Neural progenitor cell (in vitro differentiated cells): ENCODE results near the gene RPL37. TPM values are rescaled to one million over a fixed set of nuclear protein-coding genes. Genes with fewer than 3 reads are reported as not detected.
A peak's percentile ranks its signal among the peaks of the same experiment; 100 is the strongest.
"Not testable (repeated sequence)": the region's sequence is repeated elsewhere in the genome, so short reads cannot be mapped to it uniquely, and the experiment has no call there.

ENCODE experiments used
- DNase-seq: peaks from one replicate; pipeline ENCODE4 v3.0.0-alpha.2; 2016; ENCODE audit warnings: low spot score
- H2AFZ ChIP-seq: fragments of 200-600 bp; sonication (generic); replicated peaks from 2 replicates; pipeline ENCODE4 v1.6.1; 2016; ENCODE audit warnings: antibody characterized with exemption
- H3F3A ChIP-seq: fragments of 200-600 bp; sonication (generic); 2 replicates; pipeline ENCODE4 v1.6.1; 2016; ENCODE audit warnings: antibody characterized with exemption, low read depth
- H3K27ac ChIP-seq: fragments of 200-600 bp; sonication (generic); 2 replicates; pipeline ENCODE4 v1.5.1; 2016; ENCODE audit warnings: mild to moderate bottlenecking
- H3K27me3 ChIP-seq: fragments of 200-600 bp; sonication (generic); 2 replicates; pipeline ENCODE4 v1.6.1; 2016; ENCODE audit warnings: mild to moderate bottlenecking, moderate library complexity
- H3K36me3 ChIP-seq: fragments of 200-600 bp; sonication (generic); 2 replicates; pipeline ENCODE4 v1.5.1; 2016
- H3K4me1 ChIP-seq: fragments of 200-600 bp; sonication (generic); 2 replicates; pipeline ENCODE4 v1.6.1; 2016; ENCODE audit warnings: mixed run types
- H3K4me2 ChIP-seq: fragments of 200-600 bp; sonication (generic); 2 replicates; pipeline ENCODE4 v1.6.1; 2016
- H3K4me3 ChIP-seq: fragments of 200-600 bp; sonication (generic); 2 replicates; pipeline ENCODE4 v1.5.1; 2016
- H3K79me2 ChIP-seq: fragments of 200-600 bp; sonication (generic); 2 replicates; pipeline ENCODE4 v1.6.1; 2016; ENCODE audit warnings: low read depth
- H3K9ac ChIP-seq: fragments of 200-600 bp; sonication (generic); 2 replicates; pipeline ENCODE4 v1.6.1; 2016
- H3K9me3 ChIP-seq: fragments of 200-600 bp; sonication (generic); 2 replicates; pipeline ENCODE4 v1.5.1; 2016; ENCODE audit warnings: low read depth
- H4K20me1 ChIP-seq: fragments of 200-600 bp; sonication (generic); 2 replicates; pipeline ENCODE4 v1.6.1; 2016; ENCODE audit warnings: low read depth
- H3K27ac Mint-ChIP-seq: 3 replicates; pipeline ENCODE4 v1.8.0; 2021; ENCODE audit warnings: mixed read lengths
- H3K27me3 Mint-ChIP-seq: 2 replicates; pipeline ENCODE4 v1.8.0; 2022; ENCODE audit warnings: low read depth, mild to moderate bottlenecking, inconsistent platforms, moderate library complexity, mixed read lengths; ENCODE audit not compliant: insufficient read depth
- H3K36me3 Mint-ChIP-seq: 3 replicates; pipeline ENCODE4 v1.8.0; 2021; ENCODE audit warnings: mixed read lengths
- H3K4me1 Mint-ChIP-seq: 3 replicates; pipeline ENCODE4 v1.8.0; 2021; ENCODE audit warnings: mixed read lengths
- H3K4me3 Mint-ChIP-seq: 3 replicates; pipeline ENCODE4 v1.8.0; 2021; ENCODE audit warnings: mild to moderate bottlenecking, moderate library complexity, mixed read lengths
- H3K9me3 Mint-ChIP-seq: 3 replicates; pipeline ENCODE4 v1.8.0; 2020; ENCODE audit warnings: mixed read lengths
- EZH2 ChIP-seq: fragments of 200-600 bp; sonication (generic); IDR thresholded peaks from 2 replicates; pipeline ENCODE4 v1.6.1; 2017; ENCODE audit warnings: antibody characterized with exemption, mild to moderate bottlenecking, moderate library complexity
- EZH2phosphoT487 ChIP-seq: fragments of 200-600 bp; sonication (generic); IDR thresholded peaks from 2 replicates; pipeline ENCODE4 v1.6.1; 2017; ENCODE audit warnings: antibody characterized with exemption
- total RNA-seq: library from RNA; depleted of rRNA; stranded (reverse); fragments of >200 nt; gene quantifications from 2 replicates; pipeline ENCODE4 v1.2.3, GENCODE V29; 2015; ENCODE audit warnings: low replicate concordance
- TF ChIP-seq, protein P1 (sequence below): fragments of 200-600 bp; sonication (generic); IDR thresholded peaks from 2 replicates; pipeline ENCODE4 v1.5.1; 2017; ENCODE audit warnings: antibody characterized with exemption, mild to moderate bottlenecking

The RPL37 gene
- total RNA-seq, 1 donor from 2014 or later, result 235 TPM

DNA sequence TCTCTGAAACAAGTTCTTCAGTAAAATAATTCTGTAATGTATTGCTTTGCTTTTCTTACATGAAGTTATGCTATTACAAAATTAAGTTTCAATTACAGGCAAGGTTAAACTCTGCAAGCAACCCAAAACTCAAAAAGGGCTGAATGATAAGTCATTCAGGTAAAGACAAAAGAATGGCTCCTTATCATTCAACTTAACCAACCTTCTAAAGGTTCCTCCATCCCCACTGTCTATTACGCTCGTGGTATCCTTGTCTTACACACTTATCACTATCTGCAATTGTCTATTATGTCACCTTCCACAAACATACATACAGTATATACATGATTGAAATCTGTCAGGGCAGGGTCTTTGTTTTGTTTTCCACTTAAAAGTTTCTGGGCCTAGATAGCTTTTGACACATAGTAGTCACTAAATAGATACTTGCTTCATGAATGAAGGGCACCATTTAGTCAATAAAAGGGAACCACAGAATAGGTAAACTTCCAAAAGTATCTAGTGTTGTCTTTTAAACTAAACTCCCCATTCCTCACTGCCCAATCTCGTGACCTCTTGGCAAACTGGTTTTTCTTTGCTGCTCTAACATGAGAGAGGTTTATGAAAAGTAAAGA lies 6.9 kb downstream of the RPL37 start:
- Mint-ChIP-seq H3K4me1 (peaks cover 14% of the 10 kb centered on the region), H3K27ac (no peak overlapping the region), H3K36me3 (peaks cover 60% of the 10 kb centered on the region), H3K27me3 (no peaks in the 10 kb centered on the region), H3K4me3 (no peak overlapping the region), H3K9me3 (no peaks in the 10 kb centered on the region)
- Histone ChIP-seq H3K4me3 (no peak overlapping the region), H3K27me3 (no peaks in the 10 kb centered on the region), H3K79me2 (peaks cover 54% of the 10 kb centered on the region), H3K4me2 (peak overlapping the region; percentile 12), H3F3A (peaks cover 96% of the 10 kb centered on the region), H3K9ac (no peak overlapping the region), H4K20me1 (peaks cover 85% of the 10 kb centered on the region), H3K4me1 (peaks cover 8% of the 10 kb centered on the region), H3K9me3 (no peaks in the 10 kb centered on the region), H3K36me3 (peaks cover 47% of the 10 kb centered on the region), H2AFZ (no peak overlapping the region), H3K27ac (peak overlapping the region; percentile 25)
- no peak for DNase-seq
- TF ChIP-seq EZH2phosphoT487 (no peak), EZH2 (no peak)
- TF ChIP-seq, protein P1, sequence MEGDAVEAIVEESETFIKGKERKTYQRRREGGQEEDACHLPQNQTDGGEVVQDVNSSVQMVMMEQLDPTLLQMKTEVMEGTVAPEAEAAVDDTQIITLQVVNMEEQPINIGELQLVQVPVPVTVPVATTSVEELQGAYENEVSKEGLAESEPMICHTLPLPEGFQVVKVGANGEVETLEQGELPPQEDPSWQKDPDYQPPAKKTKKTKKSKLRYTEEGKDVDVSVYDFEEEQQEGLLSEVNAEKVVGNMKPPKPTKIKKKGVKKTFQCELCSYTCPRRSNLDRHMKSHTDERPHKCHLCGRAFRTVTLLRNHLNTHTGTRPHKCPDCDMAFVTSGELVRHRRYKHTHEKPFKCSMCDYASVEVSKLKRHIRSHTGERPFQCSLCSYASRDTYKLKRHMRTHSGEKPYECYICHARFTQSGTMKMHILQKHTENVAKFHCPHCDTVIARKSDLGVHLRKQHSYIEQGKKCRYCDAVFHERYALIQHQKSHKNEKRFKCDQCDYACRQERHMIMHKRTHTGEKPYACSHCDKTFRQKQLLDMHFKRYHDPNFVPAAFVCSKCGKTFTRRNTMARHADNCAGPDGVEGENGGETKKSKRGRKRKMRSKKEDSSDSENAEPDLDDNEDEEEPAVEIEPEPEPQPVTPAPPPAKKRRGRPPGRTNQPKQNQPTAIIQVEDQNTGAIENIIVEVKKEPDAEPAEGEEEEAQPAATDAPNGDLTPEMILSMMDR, result no peak

DNA sequence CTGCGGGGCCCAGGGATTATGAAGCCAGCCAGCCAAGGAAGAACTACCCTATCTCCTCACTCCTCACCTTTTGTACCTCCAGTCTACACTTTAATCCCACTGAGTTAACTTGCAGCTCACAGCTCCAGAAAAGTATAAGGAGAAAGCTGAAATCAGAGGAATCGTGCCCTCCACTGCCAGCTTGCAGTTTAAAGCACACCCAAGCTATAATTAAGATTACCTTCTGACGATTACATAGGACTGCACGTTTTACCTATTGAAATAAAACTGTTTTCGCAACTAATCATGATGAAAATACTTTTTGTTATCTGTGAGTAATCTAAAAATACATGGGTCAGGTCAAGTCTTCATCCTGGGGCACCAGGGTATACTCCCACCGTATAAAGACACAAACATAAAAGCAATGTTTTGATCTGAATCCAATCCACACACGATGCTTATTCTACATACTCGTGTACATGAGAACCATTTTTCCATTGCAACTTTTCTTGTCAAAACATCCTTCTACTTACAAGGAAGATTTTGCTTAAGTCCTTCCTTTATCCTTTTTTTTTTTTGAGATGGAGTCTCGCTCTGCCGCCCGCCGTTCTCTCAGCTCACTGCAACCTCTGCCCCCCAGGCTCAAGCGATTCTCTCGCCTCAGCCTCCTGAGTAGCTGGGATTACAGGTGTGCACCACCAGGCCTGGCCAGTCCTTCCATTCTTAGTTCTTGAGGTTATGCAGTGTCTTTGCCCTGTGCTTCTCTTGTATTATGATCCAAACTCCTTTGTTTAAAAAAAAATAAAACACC lies 7.6 kb downstream of the RPL37 start:
- Mint-ChIP-seq H3K27ac (no peak overlapping the region), H3K4me3 (no peak overlapping the region), H3K27me3 (peaks cover 2% of the 10 kb centered on the region), H3K9me3 (no peaks in the 10 kb centered on the region), H3K36me3 (peaks cover 55% of the 10 kb centered on the region), H3K4me1 (peaks cover 8% of the 10 kb centered on the region)
- H4K20me1 ChIP-seq, result peaks cover 78% of the 10 kb centered on the region
- H3K9me3 ChIP-seq, result no peaks in the 10 kb centered on the region
- H3K36me3 ChIP-seq, result peaks cover 39% of the 10 kb centered on the region
- H3K4me3 ChIP-seq, result no peak overlapping the region
- H3K27me3 ChIP-seq, result no peaks in the 10 kb centered on the region
- H2AFZ ChIP-seq, result no peak overlapping the region
- H3K4me2 ChIP-seq, result no peak overlapping the region
- TF ChIP-seq, protein P1, result no peak
- no peak for TF ChIP-seq EZH2
- no peak for TF ChIP-seq EZH2phosphoT487
- H3K9ac ChIP-seq, result no peak overlapping the region
- H3K4me1 ChIP-seq, result peaks cover 1% of the 10 kb centered on the region
- no peak for DNase-seq
- H3K79me2 ChIP-seq, result peaks cover 47% of the 10 kb centered on the region
- H3F3A ChIP-seq, result peaks cover 89% of the 10 kb centered on the region
- H3K27ac ChIP-seq, result peak overlapping the region; percentile 25

- H3K36me3 ChIP-seq, result peaks cover 32% of the 10 kb centered on the region
These were observed 8.4 kb downstream of the RPL37 start for GRCh38 chr5:40826489-40827187.

DNA sequence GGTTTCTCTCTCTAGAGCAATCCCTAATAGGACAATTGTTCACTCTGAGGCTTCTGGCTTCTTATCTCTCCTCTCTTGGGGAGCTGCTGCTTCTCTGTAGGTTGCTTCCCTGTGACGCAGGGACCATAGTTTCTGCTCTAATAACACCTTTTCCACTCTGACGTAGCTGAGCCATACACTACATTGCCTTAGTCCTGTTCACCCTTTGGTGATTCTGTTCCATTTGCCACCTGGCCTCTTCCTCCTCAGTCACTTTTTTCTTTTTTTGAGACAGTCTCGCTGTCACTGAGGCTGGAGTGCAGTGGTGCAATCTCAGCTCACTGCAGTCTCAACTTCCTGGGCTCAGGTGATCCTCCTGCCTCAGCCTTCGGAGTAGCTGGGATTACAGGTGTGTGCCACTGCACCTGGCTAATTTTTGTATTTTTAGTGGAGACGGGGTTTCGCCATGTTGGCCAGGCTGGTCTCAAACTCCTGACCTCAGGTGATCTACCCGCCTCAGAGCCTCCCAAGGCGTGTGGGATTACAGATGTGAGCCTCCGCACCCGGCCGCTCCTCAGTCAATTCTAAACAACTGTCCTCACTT lies 9.5 kb downstream of the RPL37 start:
- H3K27ac ChIP-seq, result peak overlapping the region; percentile 37

More at GRCh38 chr5:40826489-40827187, 8.4 kb downstream of the RPL37 start:
- Histone ChIP-seq H3F3A (peaks cover 82% of the 10 kb centered on the region), H2AFZ (no peak overlapping the region), H3K9ac (no peak overlapping the region), H3K79me2 (peaks cover 40% of the 10 kb centered on the region), H3K9me3 (no peaks in the 10 kb centered on the region), H3K27me3 (no peaks in the 10 kb centered on the region), H3K4me2 (no peak overlapping the region), H3K4me1 (no peaks in the 10 kb centered on the region), H3K27ac (peak overlapping the region; percentile 25), H3K4me3 (no peak overlapping the region), H4K20me1 (peaks cover 70% of the 10 kb centered on the region)
- peaks cover 3% of the 10 kb centered on the region for H3K4me1 Mint-ChIP-seq
- H3K4me3 Mint-ChIP-seq, result no peak overlapping the region
- DNase-seq, result no peak
- H3K9me3 Mint-ChIP-seq, result no peaks in the 10 kb centered on the region
- peaks cover 51% of the 10 kb centered on the region for H3K36me3 Mint-ChIP-seq
- TF ChIP-seq, protein P1, result no peak
- TF ChIP-seq EZH2 (no peak), EZH2phosphoT487 (no peak)
- no peak overlapping the region for H3K27ac Mint-ChIP-seq
- peaks cover 2% of the 10 kb centered on the region for H3K27me3 Mint-ChIP-seq

More for the DNA sequence above, 9.5 kb downstream of the RPL37 start:
- H3K36me3 Mint-ChIP-seq, result peaks cover 52% of the 10 kb centered on the region
- H3K36me3 ChIP-seq, result peaks cover 24% of the 10 kb centered on the region
- H4K20me1 ChIP-seq, result peaks cover 60% of the 10 kb centered on the region
- not testable (repeated sequence) for H3K4me3 ChIP-seq, H3K4me1 ChIP-seq, H3K9me3 Mint-ChIP-seq, H2AFZ ChIP-seq, H3K27me3 Mint-ChIP-seq, H3K9ac ChIP-seq, H3K9me3 ChIP-seq, H3K27me3 ChIP-seq, H3K27ac Mint-ChIP-seq, H3K4me2 ChIP-seq, DNase-seq, H3K4me1 Mint-ChIP-seq, H3K4me3 Mint-ChIP-seq
- peaks cover 29% of the 10 kb centered on the region for H3K79me2 ChIP-seq
- H3F3A ChIP-seq, result peaks cover 71% of the 10 kb centered on the region
